GM12874 (cell line): ENCODE measurements around the gene TGM1.

Experiments
- TF ChIP-seq, protein P1 (sequence below): IDR thresholded peaks from 2 replicates; pipeline ENCODE4 v1.5.1; 2011; ENCODE audit warnings: low read depth, mild to moderate bottlenecking, control low read depth, low read length, moderate library complexity; ENCODE audit not compliant: insufficient read depth

Gene TGM1

DNA sequence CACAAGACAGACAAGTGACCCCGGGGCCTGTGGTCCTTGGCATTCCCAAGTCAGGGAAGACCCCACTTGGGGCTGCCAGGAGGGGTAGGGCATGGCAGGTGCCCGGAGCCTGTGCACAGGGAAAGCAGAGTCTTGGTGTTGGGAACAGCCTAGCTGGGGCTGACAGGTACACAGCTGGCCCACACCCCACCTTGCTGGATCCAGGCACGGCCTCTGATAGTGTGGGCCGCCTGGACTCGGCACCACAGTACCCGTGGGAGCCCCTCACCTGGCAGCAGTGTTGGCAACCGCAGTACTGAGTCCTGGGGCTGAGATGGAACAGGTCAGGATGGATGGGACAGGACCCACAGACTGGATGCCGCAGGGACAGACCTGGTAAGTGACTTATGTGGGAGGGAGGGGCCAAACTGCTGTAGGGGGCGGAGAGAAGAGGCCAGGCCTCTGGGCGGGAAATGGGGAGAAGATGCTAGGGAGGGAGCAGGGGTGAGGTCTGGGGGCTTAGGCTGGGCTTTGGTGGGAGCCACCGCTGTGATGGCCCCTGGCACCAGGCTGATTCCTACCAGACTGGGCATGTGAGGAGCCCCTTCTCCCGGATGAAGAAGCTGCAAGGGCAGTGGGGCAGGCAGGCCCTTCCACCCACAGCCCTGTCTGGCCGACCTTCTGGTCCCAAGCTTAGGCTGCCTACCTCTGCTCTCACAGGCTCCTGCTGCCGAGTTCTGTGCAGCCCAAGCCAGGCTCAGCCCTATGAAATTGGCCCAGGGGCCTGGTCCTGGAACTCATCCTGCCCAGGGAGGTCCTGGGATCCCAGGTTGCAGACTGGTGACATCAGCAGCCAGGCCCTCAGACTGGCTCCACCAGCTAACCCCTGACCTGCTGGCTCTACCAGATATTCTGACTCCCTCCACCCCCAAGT lies at the start of gene TGM1:
Gene TGM1, minus strand, starts transcription at position 357 of the 913 bp plus-strand sequence. CDS start 825 bp downstream, outside the sequence.
- TF ChIP-seq, protein P1, sequence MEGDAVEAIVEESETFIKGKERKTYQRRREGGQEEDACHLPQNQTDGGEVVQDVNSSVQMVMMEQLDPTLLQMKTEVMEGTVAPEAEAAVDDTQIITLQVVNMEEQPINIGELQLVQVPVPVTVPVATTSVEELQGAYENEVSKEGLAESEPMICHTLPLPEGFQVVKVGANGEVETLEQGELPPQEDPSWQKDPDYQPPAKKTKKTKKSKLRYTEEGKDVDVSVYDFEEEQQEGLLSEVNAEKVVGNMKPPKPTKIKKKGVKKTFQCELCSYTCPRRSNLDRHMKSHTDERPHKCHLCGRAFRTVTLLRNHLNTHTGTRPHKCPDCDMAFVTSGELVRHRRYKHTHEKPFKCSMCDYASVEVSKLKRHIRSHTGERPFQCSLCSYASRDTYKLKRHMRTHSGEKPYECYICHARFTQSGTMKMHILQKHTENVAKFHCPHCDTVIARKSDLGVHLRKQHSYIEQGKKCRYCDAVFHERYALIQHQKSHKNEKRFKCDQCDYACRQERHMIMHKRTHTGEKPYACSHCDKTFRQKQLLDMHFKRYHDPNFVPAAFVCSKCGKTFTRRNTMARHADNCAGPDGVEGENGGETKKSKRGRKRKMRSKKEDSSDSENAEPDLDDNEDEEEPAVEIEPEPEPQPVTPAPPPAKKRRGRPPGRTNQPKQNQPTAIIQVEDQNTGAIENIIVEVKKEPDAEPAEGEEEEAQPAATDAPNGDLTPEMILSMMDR, result no peak

DNA sequence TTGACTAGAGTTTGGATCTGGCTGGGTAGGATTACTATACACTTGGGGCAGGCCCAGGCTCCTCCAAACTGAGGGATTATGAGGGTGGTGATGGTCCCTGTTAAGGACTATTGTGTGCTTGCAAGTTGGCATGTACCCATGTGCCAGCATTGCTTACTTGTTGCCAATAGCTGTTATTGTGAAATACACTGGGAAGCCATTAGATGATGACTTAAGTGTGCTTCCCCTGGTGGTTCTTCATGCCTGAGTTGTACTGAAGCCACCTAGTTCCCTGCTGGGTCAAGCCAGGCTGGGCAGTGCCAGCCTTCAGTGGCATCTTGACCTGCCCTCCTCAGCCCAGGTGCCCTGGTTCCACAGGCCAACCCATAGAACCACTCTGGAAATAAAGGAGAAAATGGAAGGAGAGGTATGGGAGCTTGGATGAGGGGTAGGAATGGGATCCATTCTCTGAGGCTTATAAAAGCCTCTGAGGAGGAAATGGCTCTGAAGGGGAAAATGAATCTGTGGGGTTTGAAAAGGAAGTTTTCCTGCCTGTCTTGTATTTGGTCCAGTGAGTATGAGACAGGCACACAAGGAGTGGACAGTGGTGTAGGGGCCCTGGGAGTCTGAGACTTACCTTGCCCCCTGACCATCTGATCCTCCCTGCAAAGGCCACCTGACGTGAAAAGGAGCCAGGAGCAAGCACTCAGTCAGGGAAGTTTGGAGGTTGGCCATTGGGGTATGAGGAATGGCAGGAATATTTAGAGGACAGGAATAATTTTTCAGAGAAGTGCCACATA lies 49.0 kb upstream of the TGM1 start:
- TF ChIP-seq, protein P1, result no peak

- TF ChIP-seq, protein P1, result peak; percentile 61
Observed at GRCh38 chr14:24310646-24311604, 47.9 kb upstream of the TGM1 start, which contains the start of gene LTB4R. Gene LTB4R (plus strand): TSS chr14:24311502. CDS start chr14:24315652, 4,150 bp downstream.

DNA sequence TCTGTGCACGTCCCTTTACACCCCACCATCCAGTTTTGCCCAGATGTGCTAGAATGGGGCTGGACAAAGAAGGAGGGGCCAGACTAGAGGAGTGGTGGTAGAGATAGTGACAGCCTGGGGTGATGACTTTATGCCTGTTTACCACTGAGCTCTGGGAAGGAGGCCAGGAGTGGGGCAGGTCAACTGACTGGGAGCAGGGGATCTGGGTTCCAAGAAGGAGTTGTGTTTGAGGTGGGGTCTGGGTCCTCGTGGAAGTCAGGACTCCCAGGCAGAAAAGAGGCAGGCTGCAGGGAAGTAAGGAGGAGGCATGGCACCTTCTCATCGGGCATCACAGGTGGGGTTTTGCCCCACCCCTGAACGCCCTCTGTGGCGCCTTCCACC lies 47.3 kb upstream of the TGM1 start:
- TF ChIP-seq, protein P1, result no peak

DNA sequence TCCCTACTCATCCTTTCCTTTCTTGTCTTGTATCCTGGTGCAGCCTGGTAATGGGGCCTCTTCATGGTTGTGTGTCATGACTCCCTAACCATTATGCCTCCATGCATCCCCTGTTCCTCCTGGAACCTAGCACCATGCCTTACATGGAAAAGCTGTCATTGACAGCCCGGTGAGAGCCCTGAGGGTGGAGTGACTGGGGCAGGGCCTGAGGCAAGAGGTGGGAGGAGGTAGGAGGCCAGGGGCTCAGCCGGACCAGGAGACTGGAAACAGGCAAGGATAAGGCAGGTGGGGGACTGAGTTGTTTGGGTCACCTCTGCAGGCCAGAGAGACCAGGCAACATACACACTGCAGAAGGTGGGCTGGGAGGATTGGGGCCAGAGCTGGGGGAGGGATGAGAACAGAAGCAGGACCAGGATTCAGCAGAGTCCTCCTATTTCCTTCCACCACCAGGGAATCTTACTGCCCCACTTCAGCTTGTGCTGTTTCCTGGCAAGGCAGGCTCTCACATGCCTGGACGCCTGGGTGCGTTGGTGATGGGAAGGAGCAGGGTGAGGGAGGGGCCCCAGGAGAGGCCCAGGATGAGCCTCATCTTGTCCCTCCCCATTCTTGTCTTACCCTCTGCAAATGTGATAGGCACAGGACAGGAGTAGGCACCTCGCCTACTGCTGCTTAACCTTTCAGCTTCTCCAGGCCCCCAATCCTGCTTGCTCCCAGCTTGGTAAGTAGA lies 46.7 kb upstream of the TGM1 start, which contains the start of gene LTB4R2:
Gene LTB4R2, plus strand, starts transcription at position 603 of the 727 bp plus-strand sequence. CDS start 525 bp downstream, outside the sequence.
- TF ChIP-seq, protein P1, result no peak

GRCh38 chr14:24308342-24309124 lies 45.6 kb upstream of the TGM1 start:
- TF ChIP-seq, protein P1, result no peak
